ENCODE measurements around the gene CUX1. TPM values are rescaled to one million over a fixed set of nuclear protein-coding genes. Genes with fewer than 3 reads are reported as not detected.
"Not testable (repeated sequence)": the region's sequence is repeated elsewhere in the genome, so short reads cannot be mapped to it uniquely, and the experiment has no call there.

The CUX1 gene
- total RNA-seq, 4 donors from 2014 or later: 93.8 to 156 (median 112) TPM

- no peaks in the 10 kb centered on the region for H3K27me3 ChIP-seq
- H3K9me3 ChIP-seq: no peaks in the 10 kb centered on the region
- no peak for DNase-seq
- no peak overlapping the region for H3K27ac ChIP-seq
- peaks cover 13 to 18% of the 10 kb centered on the region in 2 donors for H3K4me1 ChIP-seq
- TF ChIP-seq POLR2A (IDR thresholded peaks at IDR 0.05) (no peak), CTCF (IDR thresholded peaks at IDR 0.05) (no peak)
- H3K4me3 ChIP-seq (replicated peaks in 1 of 3): no peak overlapping the region
- WGBS, 2 donors: 96 to 98% methylated on average over 10 to 11 of the region's 11 CpGs
- H3K36me3 ChIP-seq: no peaks in the 10 kb centered on the region
- intact Hi-C loops (cut with DNase I): no loop called here
Observed at GRCh38 chr7:101846800-101847538, 29.5 kb downstream of the CUX1 start.

GRCh38 chr7:101848208-101848951 lies 31.0 kb downstream of the CUX1 start:
- Histone ChIP-seq H3K4me3 (replicated peaks in 1 of 3) (no peak overlapping the region), H3K27me3 (no peaks in the 10 kb centered on the region), H3K9me3 (no peaks in the 10 kb centered on the region), H3K27ac (no peak overlapping the region), H3K36me3 (no peaks in the 10 kb centered on the region), H3K4me1 (peaks cover 13 to 18% of the 10 kb centered on the region in 2 donors)
- intact Hi-C loops (cut with DNase I): no loop called here
- no peak for DNase-seq
- TF ChIP-seq POLR2A (IDR thresholded peaks at IDR 0.05) (no peak), CTCF (IDR thresholded peaks at IDR 0.05) (no peak)
- WGBS, 2 donors: 67 to 71% methylated on average over 8 of the region's 8 CpGs

- H3K36me3 ChIP-seq; intact Hi-C loops (cut with DNase I); DNase-seq; H3K27me3 ChIP-seq; H3K27ac ChIP-seq; H3K4me3 ChIP-seq (replicated peaks in 1 of 3); H3K9me3 ChIP-seq: not testable (repeated sequence)
- peaks cover 6 to 15% of the 10 kb centered on the region in 2 donors for H3K4me1 ChIP-seq
- 95 to 99% methylated on average over 2 of the region's 2 CpGs for WGBS, 2 donors
Observed at GRCh38 chr7:101849314-101849713, 31.9 kb downstream of the CUX1 start.

- H3K27ac ChIP-seq; H3K9me3 ChIP-seq; H3K27me3 ChIP-seq; DNase-seq; H3K4me3 ChIP-seq (replicated peaks in 1 of 3); intact Hi-C loops (cut with DNase I); H3K36me3 ChIP-seq: not testable (repeated sequence)
- H3K4me1 ChIP-seq: peaks cover 8 to 25% of the 10 kb centered on the region in 2 donors
- 91 to 92% methylated on average over 5 of the region's 5 CpGs for WGBS, 2 donors
Observed at GRCh38 chr7:101852364-101852763, 34.9 kb downstream of the CUX1 start.

- Histone ChIP-seq H3K4me3 (replicated peaks in 1 of 3) (no peak overlapping the region), H3K27ac (no peak overlapping the region), H3K27me3 (no peaks in the 10 kb centered on the region), H3K36me3 (no peaks in the 10 kb centered on the region), H3K9me3 (no peaks in the 10 kb centered on the region), H3K4me1 (peaks cover 8 to 26% of the 10 kb centered on the region in 2 donors)
- no peak for DNase-seq
- 98 to 99% methylated on average over 7 of the region's 7 CpGs for WGBS, 2 donors
- TF ChIP-seq POLR2A (IDR thresholded peaks at IDR 0.05) (no peak), CTCF (IDR thresholded peaks at IDR 0.05) (no peak)
- intact Hi-C loops (cut with DNase I): no loop called here
Observed at GRCh38 chr7:101853684-101854083, 36.3 kb downstream of the CUX1 start.
